AG10803 (cell line): ENCODE data around the gene WDR48.

Experiments
- DNase-seq: peaks from one replicate; pipeline ENCODE4 v3.0.0; 2010; ENCODE audit warnings: low read depth
- H3K4me3 ChIP-seq: 2 replicates; pipeline ENCODE4 v1.5.1; 2011; ENCODE audit warnings: mild to moderate bottlenecking, low read length, control low read depth
- TF ChIP-seq, protein P1 (sequence below): conservative IDR thresholded peaks from 2 replicates; pipeline ENCODE4 v1.5.1; 2011; ENCODE audit warnings: mild to moderate bottlenecking, low read length, control low read depth, inconsistent platforms

WDR48 gene

GRCh38 chr3:39121621-39122020 is 69.8 kb downstream of the WDR48 start:
- H3K4me3 ChIP-seq, result no peak overlapping the region
- TF ChIP-seq, protein P1, sequence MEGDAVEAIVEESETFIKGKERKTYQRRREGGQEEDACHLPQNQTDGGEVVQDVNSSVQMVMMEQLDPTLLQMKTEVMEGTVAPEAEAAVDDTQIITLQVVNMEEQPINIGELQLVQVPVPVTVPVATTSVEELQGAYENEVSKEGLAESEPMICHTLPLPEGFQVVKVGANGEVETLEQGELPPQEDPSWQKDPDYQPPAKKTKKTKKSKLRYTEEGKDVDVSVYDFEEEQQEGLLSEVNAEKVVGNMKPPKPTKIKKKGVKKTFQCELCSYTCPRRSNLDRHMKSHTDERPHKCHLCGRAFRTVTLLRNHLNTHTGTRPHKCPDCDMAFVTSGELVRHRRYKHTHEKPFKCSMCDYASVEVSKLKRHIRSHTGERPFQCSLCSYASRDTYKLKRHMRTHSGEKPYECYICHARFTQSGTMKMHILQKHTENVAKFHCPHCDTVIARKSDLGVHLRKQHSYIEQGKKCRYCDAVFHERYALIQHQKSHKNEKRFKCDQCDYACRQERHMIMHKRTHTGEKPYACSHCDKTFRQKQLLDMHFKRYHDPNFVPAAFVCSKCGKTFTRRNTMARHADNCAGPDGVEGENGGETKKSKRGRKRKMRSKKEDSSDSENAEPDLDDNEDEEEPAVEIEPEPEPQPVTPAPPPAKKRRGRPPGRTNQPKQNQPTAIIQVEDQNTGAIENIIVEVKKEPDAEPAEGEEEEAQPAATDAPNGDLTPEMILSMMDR, result no peak
- DNase-seq, result no peak

DNA sequence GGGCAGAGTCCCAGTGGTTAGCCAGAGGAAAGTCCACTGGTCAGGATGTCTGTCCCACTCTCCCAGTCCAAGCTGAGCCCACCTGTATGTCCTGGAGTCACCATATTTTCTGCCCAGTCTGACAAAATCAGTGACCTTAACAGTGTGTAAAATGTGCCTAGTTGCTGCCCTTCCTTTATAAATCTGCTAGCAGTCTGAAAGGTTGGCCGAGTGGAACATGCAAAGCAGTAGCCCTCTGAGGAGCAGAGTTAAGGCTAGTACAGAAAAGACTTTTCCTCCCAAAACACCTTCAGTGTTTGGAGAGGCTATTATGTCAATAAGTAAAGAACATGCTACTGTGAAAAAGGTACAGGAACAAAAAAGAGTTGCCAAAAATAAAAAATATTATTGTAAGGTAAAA is 71.0 kb downstream of the WDR48 start:
- DNase-seq, result no peak
- H3K4me3 ChIP-seq, result no peak overlapping the region
- TF ChIP-seq, protein P1, result no peak

GRCh38 chr3:39124876-39125840 is 73.3 kb downstream of the WDR48 start:
- H3K4me3 ChIP-seq, result no peak overlapping the region
- TF ChIP-seq, protein P1, result peak; percentile 73
- DNase-seq, result peak; percentile 62

- DNase-seq, result peak; percentile 60
- no peak overlapping the region for H3K4me3 ChIP-seq
Measured at GRCh38 chr3:39125841-39126500, 74.2 kb downstream of the WDR48 start.

DNA sequence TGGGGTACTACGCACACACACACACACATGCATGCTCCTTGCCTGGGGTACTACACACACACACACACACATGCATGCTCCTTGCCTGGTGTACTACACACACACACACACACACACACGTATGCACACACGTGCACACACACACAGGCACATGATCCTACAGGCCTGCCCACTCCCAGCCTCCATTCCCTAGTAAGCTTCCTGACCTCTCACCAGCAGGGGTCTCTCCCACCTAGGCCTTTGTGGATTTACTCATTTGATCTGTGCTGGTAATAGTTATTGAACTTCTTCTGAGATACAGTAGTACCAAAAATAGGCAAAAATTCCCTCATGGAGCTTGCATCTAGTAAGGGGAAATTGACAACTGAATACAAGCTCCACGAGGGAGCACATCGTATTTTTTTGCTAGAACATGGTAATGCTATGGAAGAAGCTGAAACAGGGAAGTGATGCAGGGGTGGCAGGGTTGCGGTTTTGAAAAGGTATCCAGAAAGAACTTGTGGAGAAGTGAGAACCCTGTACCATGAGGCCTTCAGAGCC is 74.8 kb downstream of the WDR48 start:
- peak; percentile 61 for DNase-seq
- TF ChIP-seq, protein P1, result peak; percentile 80
- no peak overlapping the region for H3K4me3 ChIP-seq

More at GRCh38 chr3:39125841-39126500, 74.2 kb downstream of the WDR48 start:
- TF ChIP-seq, protein P1, result no peak

DNA sequence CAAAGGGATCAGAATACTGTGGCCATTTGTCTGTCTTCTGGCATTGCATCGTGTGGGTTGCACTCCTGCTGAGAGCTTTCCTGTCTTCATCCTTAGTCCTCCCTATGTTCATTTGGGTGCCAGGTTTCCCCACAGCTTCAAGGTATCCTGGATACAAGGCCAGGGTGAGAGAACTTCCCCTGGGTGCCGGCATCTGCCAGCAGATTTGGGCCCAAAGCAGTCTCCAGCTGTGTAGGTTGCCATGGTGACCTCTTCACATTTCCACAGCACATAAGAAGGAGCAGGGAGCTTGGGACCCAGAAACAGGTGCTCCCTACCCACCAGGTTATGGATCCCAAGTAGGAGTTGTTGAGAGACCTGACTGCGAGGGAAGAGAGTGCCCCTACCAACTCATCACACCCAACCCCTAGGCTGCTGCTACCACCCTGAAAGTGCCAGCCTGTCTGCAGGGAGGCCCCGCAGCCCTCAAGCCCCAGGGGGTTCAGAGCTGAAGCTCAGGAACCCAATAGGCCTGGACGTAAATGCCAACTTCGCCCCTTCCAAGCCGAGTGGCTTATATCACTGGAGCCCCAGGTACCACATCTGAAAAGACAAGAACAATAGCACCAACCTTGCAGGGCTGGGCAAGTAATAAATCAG is 75.6 kb downstream of the WDR48 start:
- no peak for DNase-seq
- TF ChIP-seq, protein P1, result no peak

More for the DNA sequence above, 75.6 kb downstream of the WDR48 start:
- H3K4me3 ChIP-seq, result no peak overlapping the region
